Measurements from ENCODE around the gene HERPUD2. TPM values are rescaled to one million over a fixed set of nuclear protein-coding genes. Genes with fewer than 3 reads are reported as not detected.

The HERPUD2 gene
- total RNA-seq, 2 donors from 2014 or later, result 25.3 to 58.3 TPM

GRCh38 chr7:35734001-35734483 lies 39.1 kb upstream of the HERPUD2 start:
- no peak overlapping the region for H3K27ac ChIP-seq
- DNase-seq (ENCODE audit: low spot score), result no peak
- H3K4me1 ChIP-seq (replicated peaks), result no peaks in the 10 kb centered on the region
- H3K27me3 ChIP-seq (replicated peaks; ENCODE audit: insufficient read depth), result no peaks in the 10 kb centered on the region
- WGBS, result 19% methylated on average over 5 of the region's 5 CpGs
- no peak overlapping the region for H3K4me3 ChIP-seq
- intact Hi-C loops (cut with DNase I), result no loop called here
- TF ChIP-seq POLR2AphosphoS5 (IDR thresholded peaks at IDR 0.05) (no peak), POLR2A (IDR thresholded peaks at IDR 0.05) (no peak)
- TF ChIP-seq, protein P1, sequence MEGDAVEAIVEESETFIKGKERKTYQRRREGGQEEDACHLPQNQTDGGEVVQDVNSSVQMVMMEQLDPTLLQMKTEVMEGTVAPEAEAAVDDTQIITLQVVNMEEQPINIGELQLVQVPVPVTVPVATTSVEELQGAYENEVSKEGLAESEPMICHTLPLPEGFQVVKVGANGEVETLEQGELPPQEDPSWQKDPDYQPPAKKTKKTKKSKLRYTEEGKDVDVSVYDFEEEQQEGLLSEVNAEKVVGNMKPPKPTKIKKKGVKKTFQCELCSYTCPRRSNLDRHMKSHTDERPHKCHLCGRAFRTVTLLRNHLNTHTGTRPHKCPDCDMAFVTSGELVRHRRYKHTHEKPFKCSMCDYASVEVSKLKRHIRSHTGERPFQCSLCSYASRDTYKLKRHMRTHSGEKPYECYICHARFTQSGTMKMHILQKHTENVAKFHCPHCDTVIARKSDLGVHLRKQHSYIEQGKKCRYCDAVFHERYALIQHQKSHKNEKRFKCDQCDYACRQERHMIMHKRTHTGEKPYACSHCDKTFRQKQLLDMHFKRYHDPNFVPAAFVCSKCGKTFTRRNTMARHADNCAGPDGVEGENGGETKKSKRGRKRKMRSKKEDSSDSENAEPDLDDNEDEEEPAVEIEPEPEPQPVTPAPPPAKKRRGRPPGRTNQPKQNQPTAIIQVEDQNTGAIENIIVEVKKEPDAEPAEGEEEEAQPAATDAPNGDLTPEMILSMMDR (IDR thresholded peaks at IDR 0.05), result no peak
- no peaks in the 10 kb centered on the region for H3K9me3 ChIP-seq
- H3K36me3 ChIP-seq, result no peaks in the 10 kb centered on the region

DNA sequence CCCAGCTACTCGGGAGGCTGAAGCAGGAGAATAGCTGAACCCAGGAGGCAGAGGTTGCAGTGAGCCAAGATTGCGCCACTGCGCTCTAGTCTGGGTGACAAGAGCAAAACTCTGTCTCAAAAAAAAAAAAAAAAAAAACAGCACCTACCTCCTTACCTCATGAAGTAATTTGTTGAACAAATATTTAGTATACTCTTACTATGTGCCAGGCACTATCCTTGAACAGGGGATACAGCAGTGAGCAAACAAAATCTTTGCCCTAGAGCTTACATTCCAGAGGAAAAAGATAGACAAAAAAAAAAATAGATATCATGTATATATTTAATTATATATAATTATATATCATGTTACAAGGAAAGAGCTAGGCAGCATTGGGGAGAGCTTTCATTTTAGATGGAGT lies 36.4 kb upstream of the HERPUD2 start:
- Histone ChIP-seq H3K4me3 (no peak overlapping the region), H3K4me1 (replicated peaks) (no peaks in the 10 kb centered on the region), H3K27me3 (replicated peaks; ENCODE audit: insufficient read depth) (no peaks in the 10 kb centered on the region), H3K9me3 (no peaks in the 10 kb centered on the region), H3K27ac (no peak overlapping the region), H3K36me3 (no peaks in the 10 kb centered on the region)
- WGBS, result 91% methylated on average over 3 of the region's 3 CpGs
- intact Hi-C loops (cut with DNase I), result no loop called here
- TF ChIP-seq POLR2A (IDR thresholded peaks at IDR 0.05) (no peak), POLR2AphosphoS5 (IDR thresholded peaks at IDR 0.05) (no peak)
- TF ChIP-seq, protein P1 (IDR thresholded peaks at IDR 0.05), result no peak
- no peak for DNase-seq (ENCODE audit: low spot score)

DNA sequence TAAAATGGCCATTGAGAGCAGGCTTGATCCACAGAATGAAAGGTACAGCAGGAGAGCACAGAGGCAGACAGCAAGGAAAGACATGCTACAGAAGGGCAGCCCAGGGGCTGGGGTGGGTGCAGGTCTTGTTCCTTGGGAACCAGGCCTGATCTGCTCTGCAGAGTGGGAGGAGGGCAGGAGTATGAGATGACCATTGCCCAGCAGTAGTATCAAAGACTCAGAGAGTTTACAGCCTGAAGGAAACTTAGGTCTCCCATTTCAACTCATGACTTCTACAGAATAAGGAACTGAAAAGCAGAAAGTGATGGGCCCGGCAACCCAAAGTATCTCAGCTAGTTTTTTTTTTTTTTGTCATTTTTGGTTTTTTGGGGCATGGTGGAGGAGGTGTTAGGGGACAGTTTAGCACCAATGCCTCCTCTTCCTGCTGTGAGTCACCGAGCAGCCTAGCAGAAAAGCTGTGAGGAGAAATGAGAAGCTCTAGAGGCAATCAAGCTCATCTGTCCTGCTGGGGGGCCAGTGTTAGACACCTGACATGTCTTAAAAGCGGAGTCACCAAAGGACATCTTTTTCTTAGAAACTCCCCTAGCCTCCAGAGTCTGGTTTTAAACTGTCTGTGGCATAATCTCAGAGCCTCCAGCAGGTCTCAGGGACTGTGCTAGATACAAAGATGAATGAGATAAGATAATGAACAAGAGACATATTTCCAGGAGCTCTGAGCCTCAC lies 34.3 kb upstream of the HERPUD2 start:
- TF ChIP-seq, protein P1 (IDR thresholded peaks at IDR 0.05), result no peak
- TF ChIP-seq POLR2AphosphoS5 (IDR thresholded peaks at IDR 0.05) (no peak), POLR2A (IDR thresholded peaks at IDR 0.05) (no peak)
- H3K4me1 ChIP-seq (replicated peaks), result no peaks in the 10 kb centered on the region
- no peak overlapping the region for H3K27ac ChIP-seq
- H3K27me3 ChIP-seq (replicated peaks; ENCODE audit: insufficient read depth), result no peaks in the 10 kb centered on the region
- no peak for DNase-seq (ENCODE audit: low spot score)
- WGBS, result 85% methylated on average over 3 of the region's 3 CpGs
- intact Hi-C loops (cut with DNase I), result no loop called here
- no peaks in the 10 kb centered on the region for H3K36me3 ChIP-seq
- H3K4me3 ChIP-seq, result no peak overlapping the region
- H3K9me3 ChIP-seq, result no peaks in the 10 kb centered on the region

GRCh38 chr7:35728412-35729060 lies 33.6 kb upstream of the HERPUD2 start:
- no peak overlapping the region for H3K4me3 ChIP-seq
- H3K27ac ChIP-seq, result no peak overlapping the region

More at GRCh38 chr7:35728412-35729060, 33.6 kb upstream of the HERPUD2 start:
- Histone ChIP-seq H3K9me3 (no peaks in the 10 kb centered on the region), H3K4me1 (replicated peaks) (no peaks in the 10 kb centered on the region), H3K27me3 (replicated peaks; ENCODE audit: insufficient read depth) (no peaks in the 10 kb centered on the region), H3K36me3 (no peaks in the 10 kb centered on the region)
- TF ChIP-seq, protein P1 (IDR thresholded peaks at IDR 0.05), result no peak
- TF ChIP-seq POLR2AphosphoS5 (IDR thresholded peaks at IDR 0.05) (no peak), POLR2A (IDR thresholded peaks at IDR 0.05) (no peak)
- intact Hi-C loops (cut with DNase I), result no loop called here
- WGBS, result 72% methylated on average over 1 of the region's 1 CpG
- DNase-seq (ENCODE audit: low spot score), result no peak

All from prostate gland (tissue), 2 donors.